Pons (tissue), 1 donor: ENCODE measurements around the gene RPTOR.

Experiments
- DNase-seq: peaks from one replicate; pipeline ENCODE4 v3.0.0-alpha.2; 2016; ENCODE audit warnings: low spot score

The RPTOR gene

DNA sequence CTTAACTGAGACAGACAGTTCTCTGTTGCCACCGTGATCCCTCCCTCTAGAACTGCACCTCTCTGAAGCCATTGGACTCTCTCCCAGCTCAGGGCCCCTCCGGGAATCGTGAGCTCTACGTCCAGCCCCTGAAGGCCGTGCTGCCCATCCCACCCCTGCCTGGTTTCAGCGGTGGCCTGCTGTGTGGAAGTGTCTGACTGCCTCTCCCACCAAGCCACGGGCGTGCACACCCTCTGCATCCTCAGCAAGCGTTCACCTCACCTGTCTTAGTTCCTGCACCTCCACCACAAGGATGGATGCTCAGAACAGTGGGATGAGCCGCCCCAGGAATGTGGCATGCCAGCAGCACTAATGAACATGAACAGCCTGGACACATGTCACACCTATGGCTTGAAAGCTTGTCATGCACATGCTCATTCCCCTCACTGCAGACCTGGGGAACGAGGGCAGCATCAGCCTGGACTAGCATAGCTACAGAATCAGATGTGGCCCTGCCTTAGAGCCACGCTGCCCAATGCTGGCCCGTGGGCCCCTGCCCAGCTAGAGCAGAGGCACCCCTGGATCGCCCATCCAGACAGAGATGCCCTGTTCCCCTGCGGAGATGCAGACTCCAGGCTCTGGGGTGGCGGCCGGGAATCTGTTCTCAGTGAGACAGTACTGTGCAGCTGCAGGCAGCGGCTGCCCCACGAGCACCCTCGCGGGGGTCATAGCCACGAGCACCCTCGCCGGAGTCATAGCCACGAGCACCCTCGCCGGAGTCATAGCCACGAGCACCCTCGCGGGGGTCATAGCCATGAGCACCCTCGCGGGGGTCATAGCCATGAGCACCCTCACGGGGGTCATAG lies 373.3 kb downstream of the RPTOR start:
- DNase-seq, result no peak

DNA sequence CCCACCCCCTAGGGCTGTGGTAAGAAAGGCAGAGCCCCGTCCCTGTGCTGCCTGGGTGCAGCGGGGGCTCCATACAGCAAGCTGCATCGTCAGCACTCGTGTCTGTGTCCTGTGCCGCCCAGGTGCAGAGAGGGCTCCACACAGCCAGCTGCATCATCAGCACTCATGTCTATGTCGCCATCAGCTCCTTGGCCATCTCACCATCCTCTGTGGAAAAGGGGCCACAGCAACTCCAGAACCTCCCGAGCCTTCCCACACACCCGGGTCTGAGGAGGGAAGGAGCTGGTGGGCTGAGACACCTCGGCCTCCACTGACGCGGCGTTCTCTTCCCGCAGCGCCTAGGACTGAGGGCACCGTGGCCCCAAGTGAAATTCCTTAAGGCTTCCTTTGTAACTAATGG lies 374.1 kb downstream of the RPTOR start:
- no peak for DNase-seq

DNA sequence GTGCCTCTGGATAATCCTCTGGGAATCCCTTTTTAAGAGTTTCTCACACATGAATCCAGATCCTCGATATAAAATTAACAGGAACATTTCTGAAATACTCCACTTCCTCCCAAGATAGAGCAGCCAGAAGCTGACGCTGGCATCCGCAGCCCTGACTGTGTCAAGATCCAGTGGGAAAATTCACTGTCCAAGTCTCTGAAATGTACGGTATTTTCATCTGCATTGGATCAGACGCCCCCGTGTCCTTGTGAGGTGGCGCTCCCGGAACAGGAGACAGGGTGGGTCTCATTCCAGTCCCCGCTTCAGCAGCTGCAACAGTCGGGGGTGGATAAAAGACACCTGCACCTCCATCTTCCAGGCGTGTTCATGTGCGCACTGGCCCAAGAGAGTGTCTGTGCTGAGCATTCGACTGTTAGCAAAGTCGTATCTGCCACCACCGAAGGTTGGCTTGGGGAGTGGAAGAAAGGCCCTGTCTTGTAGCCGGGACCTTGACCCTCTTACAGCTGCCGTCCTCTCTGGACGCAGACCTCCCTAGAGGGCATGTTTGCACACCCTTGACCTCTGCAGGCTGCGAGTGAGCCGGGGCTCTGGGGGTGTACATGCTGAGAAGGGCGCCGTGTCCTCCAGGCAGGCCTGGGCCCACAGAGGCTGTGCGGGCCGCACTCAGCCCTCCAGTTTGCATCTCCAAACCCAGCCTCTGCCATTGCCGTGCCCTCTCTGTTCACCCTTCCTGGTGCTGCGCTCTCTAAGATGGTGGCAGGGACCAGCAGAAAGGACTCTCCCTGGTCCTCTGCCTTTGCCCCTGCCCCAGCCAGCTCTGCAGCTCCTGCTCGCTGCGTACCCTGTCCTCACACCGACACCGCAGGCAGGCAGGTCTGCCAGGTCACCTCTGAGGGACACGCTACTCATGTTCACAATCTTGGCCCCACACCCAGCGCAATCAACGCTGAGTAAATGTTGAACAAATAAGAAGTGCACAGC lies 375.0 kb downstream of the RPTOR start:
- no peak for DNase-seq

DNA sequence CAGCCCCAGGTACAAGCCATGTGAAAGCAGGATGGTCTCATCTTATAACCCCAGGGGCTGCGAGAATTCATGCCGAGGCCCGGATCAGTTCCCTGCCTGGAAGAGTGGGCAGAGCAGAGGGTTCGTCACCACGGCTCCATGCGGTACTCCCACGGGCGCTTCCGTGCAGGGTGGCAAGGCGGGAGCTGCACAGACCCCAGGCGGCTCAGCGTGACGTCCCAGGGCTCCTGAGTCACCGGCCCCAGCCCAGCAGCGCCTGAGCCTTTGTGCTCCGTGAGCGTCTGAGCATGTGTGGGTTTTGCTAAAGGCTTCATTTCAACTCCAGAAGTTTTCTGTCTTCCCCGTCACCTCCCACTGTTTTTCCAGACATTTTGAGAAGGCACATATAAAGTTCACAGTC lies 375.8 kb downstream of the RPTOR start:
- no peak for DNase-seq

DNA sequence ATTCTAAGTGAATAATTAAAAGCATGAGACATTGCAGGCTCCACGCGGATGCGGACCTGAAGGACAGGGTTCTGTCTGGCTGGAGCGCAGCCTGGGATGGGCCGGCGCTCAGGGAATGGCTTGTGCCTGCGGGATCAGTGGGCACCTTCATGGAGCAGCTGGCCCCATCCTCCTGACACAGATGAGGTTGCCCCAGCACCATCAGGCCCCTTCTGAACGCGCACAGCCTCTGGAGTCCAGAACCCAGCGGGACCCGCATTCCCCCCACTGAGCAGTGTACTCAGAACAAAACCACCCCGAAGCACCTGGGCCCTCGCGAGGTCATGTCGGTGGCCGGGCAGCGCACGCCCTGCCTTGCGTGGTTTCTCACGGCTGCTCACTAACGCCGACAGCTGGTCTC lies 376.5 kb downstream of the RPTOR start:
- no peak for DNase-seq

DNA sequence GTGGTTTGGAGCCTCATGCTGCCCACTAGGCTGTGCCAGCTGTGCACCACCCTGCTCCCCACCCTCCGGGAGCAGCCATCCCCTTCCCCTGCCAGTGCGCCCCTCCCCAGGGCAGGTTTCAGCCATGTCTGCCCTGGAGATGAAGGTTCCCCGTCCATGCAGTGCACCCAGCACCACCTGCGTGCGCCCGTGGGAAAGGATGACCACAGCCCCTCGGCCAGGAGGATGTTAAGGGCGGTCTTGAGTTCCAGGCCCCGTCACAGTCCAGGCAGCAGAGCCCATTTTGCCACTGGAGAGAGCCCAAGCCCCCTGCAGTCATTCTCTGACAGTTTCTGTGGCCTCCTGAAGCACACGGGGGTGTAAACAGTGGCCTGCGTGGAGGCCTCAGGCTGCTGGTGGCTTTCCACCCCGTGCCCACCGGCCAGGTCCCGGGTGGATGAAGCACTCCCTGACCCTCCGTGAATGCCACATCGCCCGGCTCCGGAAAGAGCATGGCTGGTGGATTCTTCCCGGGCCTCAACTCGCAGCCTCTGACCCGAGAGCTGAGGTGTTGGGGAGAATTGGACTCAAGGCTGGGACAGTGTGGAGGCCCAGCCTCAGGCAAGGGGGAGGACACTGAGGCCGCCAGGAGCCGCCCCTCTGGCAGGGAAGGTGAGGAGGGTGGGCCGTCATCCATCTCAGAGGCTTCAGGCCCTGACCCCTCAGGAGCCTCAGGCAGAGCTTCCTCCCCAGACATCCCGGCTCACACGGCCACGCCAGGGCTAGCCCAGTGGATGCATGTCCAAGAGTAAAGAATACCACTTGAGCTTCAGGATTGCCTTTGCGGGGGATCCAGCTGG lies 377.3 kb downstream of the RPTOR start:
- DNase-seq, result no peak

DNA sequence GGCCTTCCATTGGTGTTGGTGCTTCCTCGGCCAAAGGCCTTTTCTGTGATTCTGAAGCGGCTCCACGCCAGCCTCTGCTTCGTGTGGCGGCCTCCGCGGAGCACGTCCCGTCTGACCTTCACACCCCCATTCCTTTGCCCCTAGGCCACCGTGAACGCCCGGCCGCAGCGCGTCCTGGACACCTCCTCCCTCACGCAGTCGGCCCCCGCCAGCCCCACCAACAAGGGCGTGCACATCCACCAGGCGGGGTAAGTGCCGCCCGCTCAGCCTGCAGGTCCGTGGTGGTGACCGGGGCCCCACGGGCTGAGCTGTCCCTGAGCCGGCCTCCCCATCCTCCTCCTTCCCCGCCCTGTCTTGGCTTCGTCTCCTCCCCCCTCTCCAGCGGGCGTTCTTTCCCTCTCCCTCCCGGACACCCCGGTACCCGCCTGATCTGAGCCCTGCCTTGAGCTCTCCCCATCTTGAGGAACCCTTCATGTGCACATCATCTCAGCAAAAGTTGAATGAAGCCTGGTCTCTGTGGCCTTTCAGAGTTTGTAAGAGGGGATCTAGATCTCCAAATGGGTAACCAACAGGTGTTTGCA lies 378.0 kb downstream of the RPTOR start:
- no peak for DNase-seq

DNA sequence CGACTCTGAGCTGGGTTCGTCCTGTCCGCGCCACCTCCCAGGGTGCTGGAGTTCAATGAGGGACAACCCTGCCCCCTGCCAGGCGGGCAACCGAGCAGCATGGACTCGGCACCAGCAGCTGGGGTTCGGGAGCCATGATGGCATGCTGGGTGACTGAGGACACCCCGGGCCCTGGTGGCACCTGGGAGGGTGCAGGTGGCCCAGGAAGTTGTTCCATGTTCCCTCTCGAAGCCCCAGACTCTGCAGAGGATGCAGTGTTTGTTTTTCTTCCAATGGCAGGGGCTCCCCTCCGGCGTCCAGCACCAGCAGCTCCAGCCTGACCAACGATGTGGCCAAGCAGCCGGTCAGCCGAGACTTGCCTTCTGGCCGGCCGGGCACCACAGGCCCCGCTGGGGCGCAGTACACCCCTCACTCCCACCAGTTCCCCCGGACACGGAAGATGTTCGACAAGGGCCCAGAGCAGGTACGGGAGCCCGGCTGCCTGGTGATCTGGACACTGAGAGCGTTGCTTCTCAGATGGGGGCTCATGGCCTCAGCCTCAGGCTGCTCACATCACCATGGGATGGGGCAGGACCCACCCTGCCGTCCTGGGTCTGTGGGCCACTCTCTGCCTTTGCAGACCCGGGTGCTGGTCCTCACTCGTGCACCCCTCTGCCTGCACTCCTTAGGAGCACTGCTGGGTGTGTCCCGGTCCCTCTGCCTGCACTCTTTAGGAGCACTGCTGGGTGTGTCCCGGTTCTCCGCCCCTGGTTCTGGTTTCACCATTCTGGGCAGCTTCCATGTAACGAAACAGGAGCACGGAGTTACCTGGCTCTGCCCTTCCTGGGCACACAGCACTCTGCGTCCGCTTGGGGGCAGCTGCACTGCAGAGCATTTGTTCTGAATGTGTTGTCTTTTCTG lies 378.8 kb downstream of the RPTOR start:
- DNase-seq, result no peak

DNA sequence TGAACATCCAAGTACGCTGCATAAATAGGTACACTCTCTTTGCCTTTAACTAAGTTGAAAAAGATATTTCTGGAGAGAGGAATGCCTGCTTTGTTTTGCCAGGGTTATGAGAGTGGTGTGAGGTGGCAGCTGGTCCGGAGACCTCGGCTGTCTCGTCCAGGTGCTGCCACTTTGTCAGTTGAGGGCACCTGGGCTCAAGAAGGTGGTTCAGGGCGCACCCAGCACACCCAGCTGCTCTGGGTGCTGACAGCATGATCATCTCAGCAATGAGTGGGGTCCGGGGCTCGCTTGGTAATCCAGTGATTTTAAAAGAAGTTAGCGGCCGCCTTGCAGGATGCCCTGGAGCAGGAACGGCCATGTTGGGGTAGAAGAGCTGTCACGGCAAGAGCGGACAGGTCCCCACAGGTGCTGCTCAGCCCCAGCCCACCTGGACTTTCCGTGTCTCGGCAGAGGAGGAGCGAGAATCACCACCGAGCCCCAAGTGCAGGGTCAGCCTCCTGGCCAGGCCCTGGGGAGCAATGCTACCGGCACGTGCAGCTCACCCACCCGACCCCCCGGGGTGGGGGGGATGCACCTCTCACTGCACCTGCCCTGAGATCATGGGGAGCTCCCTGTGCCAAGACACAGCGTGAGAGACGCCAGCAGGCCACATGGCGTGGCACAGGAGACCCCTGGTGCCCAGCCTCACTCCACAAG lies 379.6 kb downstream of the RPTOR start:
- no peak for DNase-seq

DNA sequence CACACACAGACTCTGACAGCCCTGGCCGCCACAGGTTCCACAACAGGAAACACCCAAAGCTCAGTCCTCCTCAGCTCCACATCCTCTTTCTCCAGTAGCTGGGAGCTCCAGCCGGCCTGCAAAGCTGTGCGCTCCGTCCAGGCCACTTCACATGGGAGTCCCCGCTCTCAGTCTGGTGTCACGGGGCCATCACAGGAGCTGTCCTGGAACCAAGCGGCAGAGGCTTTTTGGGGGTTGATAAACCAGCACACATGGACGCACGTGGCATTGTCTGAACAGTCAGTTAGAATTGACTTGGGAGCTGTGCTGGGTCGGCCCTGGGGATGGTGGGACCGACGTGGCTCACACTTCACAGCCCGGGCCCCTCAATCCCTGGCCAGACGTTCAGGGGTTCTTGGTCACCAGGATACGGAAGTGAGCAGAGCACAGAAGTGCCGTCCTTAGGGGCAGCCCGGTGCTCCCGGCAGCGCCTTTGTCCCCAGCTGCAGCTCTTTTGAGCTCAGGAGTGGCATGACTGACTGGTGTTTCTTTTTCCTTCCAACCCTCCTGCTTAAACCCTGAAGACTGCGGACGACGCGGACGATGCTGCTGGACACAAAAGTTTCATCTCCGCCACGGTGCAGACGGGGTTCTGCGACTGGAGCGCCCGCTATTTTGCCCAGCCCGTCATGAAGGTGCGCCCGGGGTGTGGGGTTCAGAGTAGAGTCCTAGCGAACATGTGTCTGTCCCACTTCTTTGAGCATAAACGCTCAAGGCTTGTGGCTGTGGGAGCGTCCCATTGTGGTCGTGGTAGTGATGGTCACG lies 380.4 kb downstream of the RPTOR start:
- no peak for DNase-seq

DNA sequence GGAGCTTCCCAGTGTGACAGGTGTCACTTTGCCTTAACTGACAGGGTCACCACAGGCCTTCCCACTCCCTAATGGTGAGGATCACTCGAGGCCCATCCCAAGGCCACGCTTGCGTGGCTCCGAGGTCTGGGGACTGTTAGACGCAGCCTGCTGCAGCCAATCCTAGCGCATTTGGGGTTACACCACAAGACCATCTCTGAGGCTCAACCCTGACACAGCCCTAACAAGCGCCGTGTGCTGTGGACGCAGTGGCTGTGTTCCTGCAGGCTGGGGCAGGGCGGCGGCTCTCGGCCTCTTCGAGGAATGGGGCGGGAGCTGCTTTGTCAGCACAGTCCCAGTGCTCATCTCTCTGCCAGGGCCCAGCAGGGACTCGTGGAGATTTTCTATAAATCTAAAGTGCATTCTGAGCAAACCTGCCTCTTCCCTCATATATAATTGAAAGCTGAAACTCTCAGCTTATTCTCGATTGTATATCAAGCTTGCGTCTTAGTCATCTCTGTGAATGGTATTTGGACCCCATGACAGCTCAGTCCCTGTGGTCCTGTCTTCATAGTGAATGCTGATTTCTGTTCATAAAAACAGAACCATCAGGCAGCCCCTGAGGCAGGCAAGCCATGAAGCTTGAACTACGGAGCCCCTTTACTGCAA lies 381.2 kb downstream of the RPTOR start:
- no peak for DNase-seq

DNA sequence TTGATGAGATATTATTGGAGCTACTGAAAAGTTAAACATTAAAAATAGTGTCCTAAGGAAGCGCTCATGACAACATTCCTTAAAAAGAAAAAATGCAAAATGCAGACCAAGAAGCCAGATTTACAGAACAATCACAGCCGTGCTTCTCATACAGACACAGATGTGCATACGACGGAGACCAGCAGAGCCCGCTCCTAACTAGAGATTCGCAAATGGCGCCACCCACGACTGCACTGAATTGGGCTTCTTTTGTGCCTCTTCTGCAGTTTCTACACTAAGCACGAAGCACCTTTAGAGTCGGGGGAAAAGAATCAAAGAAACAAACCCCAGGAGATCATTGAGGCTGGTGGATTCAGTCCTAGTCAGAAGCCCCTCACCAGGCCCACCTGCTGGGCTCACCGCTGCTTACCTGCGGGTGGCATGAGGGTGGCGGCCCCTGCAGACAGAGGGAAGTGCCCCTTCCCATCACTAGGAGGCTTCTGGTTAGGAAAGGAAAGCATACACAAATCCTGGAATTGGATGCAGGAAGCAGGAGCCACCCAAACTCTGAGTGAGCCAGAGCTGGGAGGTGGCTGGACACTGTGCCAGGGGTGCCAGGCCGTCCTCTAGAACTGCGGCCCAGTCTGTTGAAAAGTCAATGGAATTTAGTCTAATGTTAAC lies 382.1 kb downstream of the RPTOR start:
- no peak for DNase-seq

DNA sequence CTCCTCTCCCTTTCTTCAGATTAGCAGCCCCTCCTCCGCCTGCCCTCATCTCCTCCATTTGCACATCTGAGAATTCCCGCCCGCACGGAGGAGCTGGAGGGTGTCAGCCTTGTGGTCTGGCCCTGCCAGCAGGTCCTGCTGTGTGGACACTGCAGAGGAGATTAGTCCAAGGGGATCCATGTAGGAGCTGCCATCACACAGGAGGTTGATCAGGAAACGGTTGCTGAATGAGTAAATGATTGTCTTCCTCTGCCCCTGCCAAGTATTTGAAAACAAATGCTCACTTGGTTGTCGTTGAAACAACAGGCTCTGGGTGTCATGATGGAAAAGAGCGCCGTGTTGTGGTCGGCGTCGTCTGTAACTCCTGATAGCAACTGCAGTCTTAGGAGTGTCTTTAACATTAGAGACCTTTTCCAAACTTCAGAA lies 383.2 kb downstream of the RPTOR start:
- no peak for DNase-seq

DNA sequence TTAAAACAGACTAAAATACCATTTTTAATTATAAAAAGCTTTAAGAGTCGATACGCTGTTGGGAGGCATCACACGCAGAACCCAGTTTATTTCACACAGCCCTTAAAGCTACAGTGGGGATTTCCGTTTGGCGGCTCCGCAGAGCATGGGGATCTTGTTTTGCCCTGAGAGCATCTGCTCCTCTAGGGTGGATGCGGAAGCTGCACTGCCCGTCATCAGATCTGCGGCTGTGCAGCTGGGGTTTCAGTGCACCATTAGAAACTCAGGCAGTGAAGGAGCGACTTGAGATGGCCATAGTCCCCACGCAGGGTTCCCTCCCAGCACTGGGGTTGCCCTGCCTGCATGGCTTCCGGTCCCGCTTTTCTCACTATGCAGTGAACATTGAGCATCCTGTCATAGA lies 384.8 kb downstream of the RPTOR start:
- no peak for DNase-seq

DNA sequence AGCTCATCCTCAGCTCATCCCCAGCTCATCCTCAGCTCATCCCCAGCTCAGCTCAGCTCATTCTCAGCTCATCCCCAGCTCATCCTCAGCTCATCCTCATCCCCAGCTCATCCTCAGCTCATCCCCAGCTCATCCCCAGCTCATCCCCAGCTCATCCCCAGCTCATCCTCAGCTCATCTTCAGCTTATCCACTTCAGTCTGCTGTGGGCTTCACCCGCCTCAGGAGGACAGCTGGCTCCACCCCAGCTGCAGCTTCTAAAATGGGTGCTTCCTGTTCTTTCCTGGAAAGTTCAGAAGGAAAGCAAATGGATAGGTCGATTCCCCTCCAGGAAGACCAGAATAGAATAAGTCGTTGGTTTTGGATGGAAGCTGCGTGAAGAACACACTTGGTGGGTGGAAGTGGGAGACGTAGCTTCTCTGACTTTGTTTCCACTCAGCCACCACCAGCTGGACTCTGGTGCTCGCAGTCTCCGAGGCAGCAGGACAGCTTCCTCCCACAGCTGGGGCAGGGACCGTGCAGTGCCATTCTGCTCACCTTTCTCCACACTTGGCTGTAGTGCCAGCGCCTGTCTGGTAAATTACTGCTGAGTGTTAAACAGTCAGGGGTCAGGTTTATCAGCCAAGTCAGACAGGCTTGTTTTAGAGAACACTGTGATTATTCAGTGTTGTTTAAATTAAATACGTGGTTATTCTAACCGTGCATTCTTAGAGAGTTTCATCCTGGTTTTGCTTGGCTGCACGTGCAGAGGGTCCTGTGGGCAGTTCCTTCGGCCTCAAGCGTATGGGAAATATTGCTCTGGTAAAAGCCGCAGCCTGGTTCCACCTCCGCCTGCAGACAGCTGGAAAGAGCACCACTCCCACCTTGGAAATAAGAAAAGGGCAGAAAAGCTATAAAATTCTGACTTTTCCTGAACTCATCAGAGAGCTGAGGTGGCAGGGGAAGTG lies 386.0 kb downstream of the RPTOR start:
- no peak for DNase-seq

DNA sequence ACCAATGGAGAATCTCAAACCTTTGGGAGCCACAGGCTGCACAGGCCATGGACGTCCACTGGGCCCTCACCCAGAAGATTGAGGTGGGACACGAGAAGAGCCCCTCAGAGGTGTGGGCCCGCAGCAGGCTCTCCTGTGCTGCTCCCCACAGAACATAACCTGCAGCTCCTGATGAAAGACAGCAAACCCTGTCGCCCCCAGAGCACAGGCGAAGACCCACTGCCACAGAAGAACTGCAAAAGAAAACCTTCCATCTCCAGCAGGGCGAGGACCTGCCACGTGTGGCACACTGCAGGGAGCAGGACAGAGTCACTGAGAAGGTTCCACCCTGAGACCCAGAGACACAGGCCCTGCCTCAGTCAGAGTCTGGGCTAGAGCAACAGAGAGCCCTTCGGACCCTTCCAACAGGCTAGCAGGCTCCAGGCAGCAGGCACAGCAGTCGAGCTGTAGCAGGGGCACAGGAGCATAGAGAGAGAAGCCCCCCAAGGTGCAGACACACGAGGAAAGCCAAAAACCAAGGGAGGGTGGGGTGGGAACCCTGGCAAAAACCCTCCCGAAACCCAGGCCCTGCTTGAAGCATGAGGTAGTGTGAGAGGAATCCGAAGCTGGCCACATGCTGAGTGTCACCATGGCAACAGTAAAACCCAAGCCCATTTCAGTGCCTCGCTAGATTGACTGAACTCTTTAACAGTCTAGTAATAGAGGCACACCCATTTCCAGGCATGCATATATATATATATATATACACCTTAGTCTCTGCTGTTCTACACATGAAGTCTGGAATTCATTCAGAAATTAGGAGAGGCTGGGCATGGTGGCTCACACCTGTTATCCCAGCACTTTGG lies 387.0 kb downstream of the RPTOR start:
- no peak for DNase-seq
